Mesenteric fat pad (tissue), 1 donor: ENCODE data around the gene ATE1. TPM values are rescaled to one million over a fixed set of nuclear protein-coding genes. Genes with fewer than 3 reads are reported as not detected.

ENCODE experiments used
- DNase-seq: peaks from one replicate; pipeline ENCODE4 v3.0.0-alpha.2; 2020; ENCODE audit warnings: low spot score
- total RNA-seq: library from RNA; stranded (reverse); fragmentation: NEBNext Ultra II Directional; extraction: Animal tissue kit (Norgen Biotek cat#: 25700); gene quantifications from one replicate; pipeline ENCODE4 v1.2.1, GENCODE V29; 2021
- donor health status: DM: yes; HTN: yes; CAD: no.

Gene ATE1
- total RNA-seq, 1 donor from 2014 or later, result 28.6 TPM

DNA sequence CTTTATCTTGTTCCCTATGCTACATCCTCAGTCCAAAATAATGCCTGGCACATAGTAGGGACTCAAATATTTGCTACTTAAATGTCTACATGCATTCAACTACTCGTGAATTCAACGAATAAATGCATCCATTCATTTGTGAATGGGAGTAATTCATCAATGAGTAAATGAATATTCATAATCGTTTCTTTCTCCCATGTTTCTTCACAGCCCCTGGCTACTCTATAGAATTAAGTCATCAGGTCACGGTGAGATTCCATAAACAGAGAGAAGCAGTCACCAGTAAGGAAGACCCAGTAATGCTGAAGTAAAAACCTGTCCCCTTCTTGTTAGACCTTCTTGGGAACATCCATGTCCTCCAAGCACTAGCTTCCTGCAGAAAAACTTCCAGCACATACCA lies 48.4 kb downstream of the ATE1 start:
- no peak for DNase-seq

DNA sequence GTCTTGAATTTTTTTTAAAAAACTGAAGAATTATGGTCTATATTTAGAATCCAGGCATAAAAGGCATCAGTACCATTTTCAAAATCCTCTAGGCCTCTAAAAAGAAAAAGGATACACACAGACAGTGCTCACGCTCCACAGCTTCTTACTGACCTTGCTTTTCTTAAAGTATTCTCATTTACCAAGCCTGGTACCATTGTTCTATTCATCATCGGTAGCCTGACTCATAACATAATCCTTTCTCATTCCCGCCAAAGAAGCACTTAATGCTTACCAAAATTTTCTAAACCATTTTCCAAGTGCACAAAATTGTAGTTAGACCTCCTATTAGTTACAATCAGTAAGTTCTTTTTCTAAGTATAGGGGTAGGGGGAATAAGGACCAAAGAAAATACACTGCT lies 54.6 kb downstream of the ATE1 start:
- DNase-seq, result no peak

DNA sequence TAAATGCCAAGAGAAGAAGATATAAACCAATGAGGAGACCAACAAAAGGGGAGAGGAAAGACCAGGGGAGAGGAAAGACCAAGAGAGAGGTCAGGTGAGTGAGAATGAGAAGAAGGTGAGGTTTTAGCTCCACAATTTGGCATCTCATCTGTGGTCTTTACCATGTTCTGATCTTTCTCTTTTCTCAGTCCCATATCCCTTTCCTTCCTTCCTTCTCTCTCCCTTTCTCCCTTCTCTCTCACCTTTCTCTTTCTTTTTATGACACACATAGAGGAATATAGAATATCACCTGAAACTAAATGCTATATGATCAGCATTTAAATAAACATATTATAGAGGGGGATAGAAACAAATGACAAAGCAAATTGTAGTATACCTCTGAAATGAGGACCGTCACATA lies 57.4 kb downstream of the ATE1 start:
- DNase-seq, result no peak

DNA sequence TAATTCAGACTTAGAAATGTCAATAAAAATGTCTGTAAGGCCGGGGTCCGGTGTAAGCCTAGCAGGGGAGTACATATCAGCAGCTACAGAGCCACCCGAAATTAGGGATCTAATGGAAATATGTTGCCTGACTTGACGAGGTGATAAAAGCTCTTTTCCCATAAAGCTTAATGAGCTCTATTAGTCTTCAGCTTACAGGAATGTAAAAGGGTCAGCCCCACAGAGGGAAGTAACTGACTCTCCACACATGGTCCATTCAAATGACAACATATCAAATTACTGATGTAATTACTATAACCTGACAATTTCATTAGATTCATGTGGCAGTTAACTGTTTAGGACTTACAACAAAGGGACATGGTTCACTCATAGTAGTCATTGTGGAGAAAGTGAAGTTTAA lies 62.3 kb downstream of the ATE1 start:
- no peak for DNase-seq

DNA sequence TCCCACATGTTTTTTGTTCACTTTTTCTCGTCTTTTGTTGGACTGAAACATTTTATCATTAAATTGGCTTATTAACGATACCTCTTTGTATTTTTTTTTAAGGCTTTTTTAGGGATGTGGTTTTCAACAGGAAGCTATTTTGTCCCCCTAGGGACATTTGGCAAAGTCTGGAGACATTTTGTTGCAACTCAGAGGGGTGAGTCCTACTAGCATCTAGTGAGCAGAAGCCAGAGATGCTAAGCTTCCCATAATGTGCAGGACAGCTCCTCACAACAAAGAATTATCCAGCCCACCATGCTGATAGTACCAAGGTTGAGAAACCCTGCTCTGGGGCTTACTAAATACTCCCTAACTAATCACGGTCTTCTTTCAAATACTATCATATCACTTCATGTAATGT lies 63.2 kb downstream of the ATE1 start:
- DNase-seq, result no peak

DNA sequence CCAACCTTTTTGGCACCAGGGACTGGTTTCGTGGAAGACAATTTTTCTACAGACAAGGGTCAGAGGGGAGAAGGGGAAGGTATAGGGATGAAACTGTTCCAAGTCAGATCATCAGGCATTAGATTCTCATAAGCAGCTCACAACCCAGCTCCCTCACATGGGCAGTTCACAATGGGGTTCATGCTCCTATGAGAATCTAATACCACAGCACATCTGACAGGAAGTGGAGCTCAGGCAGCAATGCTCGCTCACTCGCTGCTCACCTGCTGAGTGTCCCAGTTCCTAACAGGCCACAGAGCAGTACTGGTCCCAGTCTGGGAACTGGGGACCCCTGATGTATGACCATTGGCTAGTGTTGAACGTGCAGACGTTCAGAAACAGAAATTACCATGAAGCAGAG lies 63.7 kb downstream of the ATE1 start:
- DNase-seq, result no peak

DNA sequence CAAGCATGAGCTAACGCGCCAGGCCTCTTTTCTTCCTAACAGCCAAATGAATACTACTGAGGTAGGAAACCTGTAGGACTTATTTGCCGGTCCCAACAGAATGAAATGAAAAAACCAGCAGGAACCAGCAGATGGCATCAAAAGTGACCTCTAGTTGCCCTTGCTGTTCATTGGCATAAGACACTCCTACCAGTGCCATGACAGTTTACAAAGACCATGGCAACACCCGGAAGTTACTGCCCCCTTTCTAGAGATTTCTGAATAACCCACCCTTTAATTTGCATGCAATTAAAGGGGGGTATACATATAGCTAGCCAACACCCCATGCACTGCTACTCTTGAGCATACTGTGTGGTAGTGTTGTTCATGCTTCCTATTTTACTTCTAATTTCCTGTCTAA lies 65.2 kb downstream of the ATE1 start:
- DNase-seq, result no peak

DNA sequence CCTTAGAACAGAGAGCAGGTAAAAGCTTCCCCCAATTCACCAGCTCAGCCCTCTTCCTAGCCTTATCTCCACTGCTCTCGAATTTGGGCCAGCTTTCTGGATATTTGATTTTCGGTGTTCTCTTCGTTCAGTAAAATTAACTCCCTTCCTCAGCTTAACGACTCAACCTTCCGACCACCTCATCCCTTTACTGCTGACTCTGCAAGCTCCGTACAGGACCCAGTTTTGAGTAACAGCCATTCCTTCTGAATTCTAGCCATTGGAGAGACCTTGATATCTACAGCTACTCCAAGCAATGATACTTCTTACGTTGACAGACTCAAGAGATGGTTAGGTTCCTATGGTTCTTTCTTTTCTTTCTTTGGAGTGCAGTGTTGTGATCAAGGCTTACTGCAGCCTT lies 65.8 kb downstream of the ATE1 start:
- no peak for DNase-seq

DNA sequence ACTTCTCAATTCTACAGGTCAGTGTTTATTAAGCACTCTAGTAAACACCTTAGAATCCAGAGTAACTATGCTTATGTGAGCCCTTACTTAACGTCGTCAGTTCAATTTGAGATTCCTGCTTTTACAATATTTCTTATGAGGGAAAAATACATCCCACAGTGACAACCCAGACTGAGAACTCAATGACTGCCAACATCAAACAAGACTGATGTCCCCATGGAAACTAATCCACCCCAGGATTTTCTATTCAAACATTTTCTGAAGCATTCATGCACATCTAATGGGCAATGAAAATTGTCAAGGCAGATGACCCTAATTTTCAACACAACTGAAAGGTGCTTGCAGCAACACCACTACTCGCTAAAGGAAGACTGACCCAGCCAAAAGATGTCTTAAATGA lies 67.0 kb downstream of the ATE1 start:
- no peak for DNase-seq

DNA sequence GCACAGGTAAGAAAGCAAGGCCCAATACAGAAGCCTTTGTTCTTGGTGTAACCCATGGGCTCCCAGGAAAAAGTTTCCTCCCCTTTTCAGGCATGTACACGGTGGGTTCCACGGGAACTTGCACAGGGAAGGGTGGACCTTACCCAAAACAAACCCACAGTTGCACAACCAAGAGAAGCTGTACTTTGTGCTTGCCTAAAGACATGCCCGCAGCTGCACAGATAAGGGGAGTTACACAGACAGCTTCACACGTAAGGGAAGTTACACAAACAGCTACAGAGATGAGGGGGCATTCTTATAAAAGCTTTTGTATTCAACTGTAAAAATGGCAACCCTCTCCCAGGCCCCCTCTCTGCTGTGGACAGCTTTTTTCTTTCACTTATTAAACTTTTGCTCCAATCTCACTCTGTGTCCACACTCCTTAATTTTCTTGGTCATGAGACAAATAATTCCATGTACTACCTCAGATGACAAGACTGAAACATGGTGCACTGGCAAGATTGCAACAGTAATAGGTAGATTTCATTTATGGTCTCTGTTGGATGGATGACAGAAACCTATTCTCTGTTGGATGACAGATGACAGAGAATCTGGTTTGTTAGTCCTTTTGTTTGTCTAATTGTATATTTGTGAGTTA lies 72.9 kb downstream of the ATE1 start:
- DNase-seq, result no peak

DNA sequence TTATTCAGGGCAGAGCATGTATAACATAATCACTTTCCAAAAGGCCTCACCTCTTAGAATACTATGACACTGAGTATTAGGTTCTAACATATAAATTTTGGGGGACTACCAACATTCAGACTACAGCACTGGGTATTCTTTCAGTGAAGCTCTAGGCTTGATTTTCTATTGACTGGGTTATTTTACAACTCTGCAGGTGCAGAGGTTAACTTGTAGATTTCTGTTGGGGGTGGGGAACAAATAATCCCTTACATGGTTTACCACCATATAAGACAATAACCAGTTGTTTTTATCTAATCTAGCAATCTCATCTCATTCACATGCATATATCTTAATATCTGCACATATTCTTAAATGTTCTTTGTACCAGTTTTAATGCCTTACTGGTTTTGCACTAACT lies 73.9 kb downstream of the ATE1 start:
- no peak for DNase-seq

DNA sequence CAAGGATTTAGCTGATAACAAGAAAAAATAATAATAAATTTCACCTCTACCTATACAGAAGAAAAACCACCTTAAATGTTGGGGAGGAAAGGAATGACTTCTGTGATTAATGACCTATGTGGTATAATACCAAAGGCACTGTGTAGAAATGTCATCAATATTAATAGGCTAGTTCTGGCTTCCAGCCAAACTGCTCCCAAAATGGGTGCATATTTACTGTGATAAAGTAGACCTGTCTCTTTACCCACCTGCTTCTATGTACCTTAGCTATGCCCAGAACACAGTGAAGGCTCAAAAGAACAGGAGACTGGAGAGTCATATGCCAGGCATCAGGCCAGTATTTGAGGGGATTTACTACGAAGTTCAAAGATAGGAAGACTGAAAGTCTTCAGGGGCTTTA lies 76.0 kb downstream of the ATE1 start:
- DNase-seq, result no peak

DNA sequence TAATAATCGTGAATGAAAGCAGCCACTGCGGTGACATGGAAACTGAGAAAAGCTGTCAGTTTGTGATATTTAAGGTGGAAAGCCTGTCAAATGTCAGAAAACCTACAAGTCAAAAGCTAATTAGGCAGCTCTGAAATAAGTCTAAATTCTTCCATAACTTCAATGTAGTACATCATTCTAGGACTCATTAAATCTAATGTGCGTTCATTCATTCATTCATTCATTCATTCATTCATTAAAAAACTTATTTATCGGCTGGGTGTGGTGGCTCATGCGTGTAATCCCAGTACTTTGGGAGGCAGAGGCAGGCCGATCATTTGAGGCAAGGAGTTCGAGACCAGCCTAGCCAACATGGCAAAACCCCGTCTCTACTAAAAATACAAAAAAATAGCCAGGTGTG lies 79.7 kb downstream of the ATE1 start:
- no peak for DNase-seq

DNA sequence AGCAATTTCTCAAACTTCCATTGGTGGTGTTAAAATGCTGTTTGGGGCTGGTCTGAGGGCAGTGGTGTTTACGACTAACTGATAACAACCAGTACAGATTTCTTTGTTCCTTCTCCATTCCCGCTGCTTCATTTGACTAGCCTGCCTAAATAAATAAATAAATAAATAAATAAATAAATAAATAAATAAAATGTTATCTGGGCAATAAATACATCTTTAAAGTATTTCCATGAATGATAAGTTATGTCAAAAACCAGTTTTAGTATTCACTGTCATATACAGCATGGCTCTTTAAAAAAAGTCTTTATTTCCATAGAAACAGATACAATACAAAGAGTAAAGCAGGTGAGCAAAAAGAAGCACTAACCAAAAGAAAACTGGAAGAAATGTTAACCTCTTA lies 81.3 kb downstream of the ATE1 start:
- DNase-seq, result no peak

DNA sequence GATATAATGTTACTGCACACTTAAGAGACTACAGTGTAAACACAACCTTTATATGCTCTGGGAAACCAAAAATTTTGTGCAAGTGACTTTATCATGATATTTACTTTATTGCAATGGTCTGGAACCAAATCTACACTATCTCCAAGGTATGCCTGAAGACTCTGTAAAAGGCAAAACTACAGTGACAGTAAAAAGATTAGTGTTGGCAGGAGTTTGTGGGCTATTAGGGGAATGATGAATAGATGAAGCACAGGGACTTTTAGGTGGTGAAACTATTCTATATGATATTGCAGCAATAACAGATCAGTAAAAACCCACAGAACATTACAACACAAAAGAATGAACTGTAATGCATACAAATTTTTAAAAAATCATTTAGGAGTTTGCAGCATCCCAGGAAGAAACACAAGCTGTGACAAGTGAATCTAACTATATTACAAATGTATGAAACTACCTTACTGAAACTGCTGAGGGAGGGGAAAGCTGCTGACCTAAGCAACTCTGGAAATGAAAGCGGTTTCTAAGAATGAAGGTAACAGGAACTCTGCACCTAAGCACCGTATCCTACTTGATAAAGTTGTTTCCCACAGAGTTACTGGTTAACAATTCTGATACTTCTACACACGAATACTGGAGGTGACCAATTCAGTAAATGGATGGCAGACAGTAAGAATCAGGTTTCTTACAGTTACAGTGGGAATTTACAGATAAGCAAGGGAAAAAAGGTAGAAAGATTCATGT lies 82.6 kb downstream of the ATE1 start:
- DNase-seq, result no peak

DNA sequence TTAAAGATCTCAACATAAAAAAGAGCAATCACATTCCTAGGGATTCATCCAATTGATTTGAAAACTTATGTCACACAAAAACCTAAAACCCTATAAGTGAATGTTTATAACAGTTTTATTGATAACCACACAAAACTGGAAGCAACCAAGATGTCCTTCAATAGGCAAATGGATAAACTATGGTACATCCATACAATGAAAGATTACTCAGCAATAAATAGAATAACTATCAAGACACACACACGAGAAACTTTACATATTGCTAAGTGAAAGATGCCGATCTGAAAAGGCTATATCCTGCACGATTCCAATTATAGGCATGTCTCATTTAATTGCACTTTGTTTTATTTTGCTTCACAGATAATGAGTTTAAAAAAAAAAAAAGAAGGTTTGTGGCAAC lies 83.3 kb downstream of the ATE1 start:
- DNase-seq, result no peak

DNA sequence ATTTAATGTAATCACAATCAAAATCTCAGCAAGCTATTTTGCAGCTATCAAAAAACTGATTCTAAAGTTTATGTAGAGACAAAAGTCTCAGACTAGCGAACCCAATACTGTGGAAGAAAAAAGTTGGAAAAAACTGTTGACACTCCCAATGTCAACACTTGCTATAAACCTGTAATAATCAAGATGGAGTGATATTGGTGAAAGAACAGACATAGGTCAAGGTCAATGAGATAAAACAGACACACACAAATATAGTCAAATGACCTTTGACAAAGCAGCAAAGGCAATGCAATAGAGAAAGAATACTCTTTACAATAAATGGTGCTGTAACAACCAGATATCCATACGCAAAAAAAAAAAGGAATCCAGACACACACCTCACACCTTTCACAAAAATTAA lies 84.5 kb downstream of the ATE1 start:
- DNase-seq, result no peak

DNA sequence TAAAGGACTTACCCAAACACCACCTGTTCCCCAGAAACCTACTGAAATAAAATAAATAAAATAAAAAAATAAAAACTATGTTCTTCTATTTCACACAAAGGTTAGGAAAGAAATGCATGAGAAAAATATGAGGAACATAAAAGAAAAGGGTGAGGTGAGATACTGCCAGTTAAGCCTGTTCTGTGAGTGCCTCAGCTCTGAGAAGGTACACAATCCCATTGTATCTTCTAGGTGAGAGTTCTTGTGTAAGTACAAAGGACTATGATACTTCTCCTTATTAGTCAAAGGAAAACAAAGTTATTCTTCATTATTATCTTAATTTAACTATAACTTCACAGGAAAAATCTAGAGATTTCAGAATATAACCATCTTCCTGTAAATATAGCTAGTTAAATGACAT lies 86.0 kb downstream of the ATE1 start:
- no peak for DNase-seq

DNA sequence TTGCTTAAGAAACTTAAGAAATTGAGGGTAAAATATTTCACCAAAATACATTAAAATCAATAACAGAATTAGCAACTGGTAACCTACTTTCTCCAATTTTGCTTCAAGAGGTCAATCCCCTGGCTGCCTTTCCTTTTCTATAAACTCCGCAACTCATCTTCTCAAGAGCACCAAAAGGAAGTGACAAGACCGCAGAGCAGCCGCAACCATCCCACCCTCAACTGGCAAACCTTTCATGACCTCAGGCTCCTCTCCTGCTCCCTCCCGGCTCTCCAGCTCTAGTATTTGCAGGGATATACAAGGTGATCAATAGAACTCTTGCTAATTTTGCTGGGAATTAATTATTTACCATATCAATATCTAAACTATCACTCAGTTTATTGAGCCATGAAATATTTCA lies 88.9 kb downstream of the ATE1 start:
- DNase-seq, result no peak

DNA sequence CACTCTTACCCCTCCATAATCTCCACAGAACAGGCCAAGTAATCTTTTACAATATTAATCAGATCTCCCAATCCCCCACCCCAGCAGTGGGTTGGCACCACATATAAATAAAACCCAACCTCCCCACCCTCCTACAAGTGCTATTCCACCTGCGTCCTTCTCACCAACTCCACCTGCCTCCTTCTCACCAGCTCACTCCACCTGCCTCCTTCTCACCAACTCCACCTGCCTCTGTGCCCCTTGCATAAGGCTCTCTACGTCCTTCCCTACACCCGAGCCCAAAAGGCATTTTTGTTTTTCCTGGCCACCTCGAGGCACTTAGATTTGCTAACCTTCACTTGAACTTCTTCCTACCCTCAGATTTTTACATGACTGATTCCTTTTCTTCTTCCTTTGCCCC lies 89.7 kb downstream of the ATE1 start:
- no peak for DNase-seq

DNA sequence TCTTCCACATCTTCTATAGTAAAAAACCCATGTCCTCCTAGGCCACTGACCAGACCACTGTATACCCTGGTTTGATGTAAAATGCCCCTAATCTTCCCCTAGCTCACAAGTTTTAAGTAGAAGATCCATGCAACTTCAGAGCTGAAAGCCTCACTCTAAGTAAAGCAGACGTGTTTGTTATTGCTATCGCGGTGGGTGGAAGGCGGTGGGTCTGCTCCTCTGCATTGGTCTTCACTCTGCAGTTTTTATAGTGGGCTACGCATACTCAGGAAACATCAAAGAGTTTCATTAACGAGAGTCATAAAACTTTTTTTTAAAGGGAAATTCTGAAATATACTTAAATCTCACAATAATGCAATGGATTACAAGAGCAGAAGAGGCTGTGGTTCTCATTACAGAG lies 91.7 kb downstream of the ATE1 start:
- DNase-seq, result no peak

DNA sequence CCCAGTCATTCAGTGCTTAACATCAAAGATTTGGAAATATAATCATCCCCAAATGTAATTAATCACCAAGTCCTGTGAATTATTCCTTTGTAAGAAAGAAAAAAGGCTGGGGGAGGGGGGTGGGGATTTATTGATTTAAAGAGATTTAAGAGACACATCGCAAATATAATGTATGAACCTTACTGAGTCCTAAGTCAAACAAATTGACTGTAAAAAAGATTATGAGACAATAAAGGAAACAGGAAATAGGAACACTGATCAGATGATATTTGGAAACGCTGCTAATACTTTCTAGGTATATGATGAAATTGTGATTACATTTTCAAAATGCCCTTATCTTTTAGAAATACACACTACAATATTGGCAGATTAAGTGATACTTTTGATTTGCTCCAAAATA lies 92.5 kb downstream of the ATE1 start:
- no peak for DNase-seq

DNA sequence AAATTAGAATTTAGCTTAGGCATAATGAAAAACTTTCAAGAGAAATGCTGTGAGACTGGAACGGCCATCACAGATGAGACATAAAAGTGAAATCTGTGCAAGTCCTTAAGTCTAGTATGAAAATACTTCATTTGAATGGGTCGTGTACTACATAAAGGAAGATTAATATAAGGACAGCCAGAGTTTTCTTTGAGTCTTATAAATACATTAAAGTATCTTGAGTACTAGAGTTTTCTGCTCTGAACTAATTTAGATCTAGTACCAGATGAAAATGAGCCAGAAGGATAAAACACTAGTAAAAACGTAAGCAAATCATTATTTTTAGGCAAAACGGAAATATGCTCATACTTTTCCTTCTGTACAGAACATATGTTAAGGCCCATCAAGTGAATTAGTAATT lies 93.1 kb downstream of the ATE1 start:
- DNase-seq, result no peak

DNA sequence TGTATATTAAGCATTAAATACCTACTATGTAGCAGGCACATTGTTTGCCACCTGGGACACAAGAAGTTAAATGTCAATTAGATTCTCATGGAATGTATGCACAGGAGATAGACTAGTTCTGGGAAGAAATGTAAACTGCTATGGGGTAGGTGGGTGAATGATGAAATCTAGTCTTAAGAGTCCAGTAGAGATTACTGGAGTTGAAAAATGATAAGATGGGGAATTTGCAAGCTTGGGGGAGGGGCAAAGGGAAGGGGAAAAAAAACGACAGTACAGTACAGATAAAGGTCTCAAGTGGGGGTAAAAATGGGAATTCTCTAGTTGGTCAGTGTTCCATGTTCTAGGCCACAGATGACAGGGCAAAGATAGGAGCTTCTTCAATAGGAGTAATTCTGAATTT lies 94.4 kb downstream of the ATE1 start:
- DNase-seq, result no peak
